ENCODE results near the gene BORA. TPM values are rescaled to one million over a fixed set of nuclear protein-coding genes. Genes with fewer than 3 reads are reported as not detected.

The BORA gene
- total RNA-seq, 2 donors from 2014 or later, result 3.5 to 7.6 TPM

DNA sequence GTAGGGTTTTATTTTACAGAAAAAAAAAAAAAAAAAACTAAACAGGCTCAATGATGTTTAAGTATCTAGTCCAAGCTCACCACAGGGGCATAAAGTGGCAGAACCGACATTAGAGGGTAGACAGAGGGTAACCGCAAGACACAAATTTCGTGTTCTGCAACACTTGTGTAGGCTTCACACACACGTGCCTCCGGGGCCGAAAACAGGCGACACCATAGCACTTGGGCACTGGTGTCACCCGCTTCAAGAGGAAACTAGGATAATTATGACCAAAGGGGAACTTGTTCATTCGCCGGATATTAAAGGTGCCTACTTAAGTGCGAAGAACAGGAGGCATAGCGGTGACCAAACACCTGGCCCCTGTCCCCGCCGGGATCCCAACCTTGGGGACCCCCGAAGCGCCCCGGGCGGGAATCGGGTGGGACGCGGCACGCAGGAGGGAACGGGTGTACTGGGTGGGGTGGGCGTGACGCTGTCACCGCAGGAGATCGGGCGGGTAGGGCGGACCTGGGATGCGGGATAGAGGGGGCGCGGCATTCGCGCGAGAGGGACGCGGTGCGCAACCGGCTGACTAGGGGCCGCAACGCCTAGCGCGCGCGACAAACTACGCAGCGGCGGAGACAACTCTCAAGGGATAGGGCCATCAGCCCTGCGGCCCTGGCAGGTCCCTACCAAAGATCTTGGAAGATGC, 852 bp upstream of the BORA start:
- ATAC-seq (peak; percentile 22), DNase-seq (peak; percentile 12 to 45 (median 45))
- Mint-ChIP-seq H3K4me1 (peaks cover 30% of the 10 kb centered on the region), H3K27ac (peak overlapping the region; percentile 91), H3K4me3 (peak overlapping the region; percentile 96), H3K36me3 (ENCODE audit: low read depth) (no peaks in the 10 kb centered on the region), H3K27me3 (no peaks in the 10 kb centered on the region)
- no peaks in the 10 kb centered on the region for H3K9me3 ChIP-seq (ENCODE audit: control insufficient read depth, low read length, poor library complexity, severe bottlenecking)

DNA sequence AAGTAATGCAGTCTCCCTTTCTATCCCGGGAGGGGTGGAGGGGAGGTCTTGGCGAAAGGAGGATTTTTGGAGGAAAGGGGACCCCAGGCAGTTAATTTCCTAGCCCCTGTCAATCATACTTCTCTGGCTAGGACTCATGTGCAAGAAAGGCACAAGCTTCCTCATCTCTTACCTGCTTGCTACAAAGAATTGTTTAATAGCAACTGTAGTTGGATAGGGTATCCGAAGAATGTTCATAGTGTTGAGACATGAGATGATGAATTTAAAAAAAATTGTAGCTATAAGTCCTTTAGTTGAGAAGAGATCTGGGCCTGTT, 525 bp downstream of the BORA start:
- Mint-ChIP-seq H3K36me3 (ENCODE audit: low read depth) (peaks cover 2% of the 10 kb centered on the region), H3K27me3 (no peaks in the 10 kb centered on the region), H3K27ac (peak overlapping the region; percentile 91), H3K4me1 (peaks cover 26% of the 10 kb centered on the region), H3K4me3 (peak overlapping the region; percentile 96)
- ATAC-seq (no peak), DNase-seq (no peak)
- no peaks in the 10 kb centered on the region for H3K9me3 ChIP-seq (ENCODE audit: control insufficient read depth, low read length, poor library complexity, severe bottlenecking)

DNA sequence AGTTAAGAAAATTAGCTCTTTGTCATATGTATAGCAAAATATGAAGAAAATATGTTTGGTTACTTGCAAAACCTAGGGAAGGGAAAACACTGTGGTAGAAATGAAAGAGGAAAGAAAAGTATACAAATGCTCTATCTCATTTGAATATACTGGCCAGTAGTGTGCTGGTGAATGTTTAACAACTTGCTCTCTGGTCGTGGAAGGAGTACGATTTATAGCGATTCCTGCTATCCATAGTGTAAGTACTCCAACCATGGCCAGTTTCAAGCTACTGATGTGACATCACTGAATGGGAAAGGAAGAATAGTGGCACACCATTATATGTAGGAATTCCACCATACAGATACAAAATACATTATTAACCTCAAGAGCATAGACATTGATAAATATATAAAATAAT, 9.3 kb downstream of the BORA start:
- no peak for DNase-seq
- no peaks in the 10 kb centered on the region for H3K27me3 Mint-ChIP-seq
- peaks cover 8% of the 10 kb centered on the region for H3K36me3 Mint-ChIP-seq (ENCODE audit: low read depth)
- H3K9me3 ChIP-seq (ENCODE audit: control insufficient read depth, low read length, poor library complexity, severe bottlenecking), result no peaks in the 10 kb centered on the region
- H3K27ac Mint-ChIP-seq, result no peak overlapping the region
- no peak for ATAC-seq
- H3K4me1 Mint-ChIP-seq, result peaks cover 18% of the 10 kb centered on the region
- H3K4me3 Mint-ChIP-seq, result no peak overlapping the region

DNA sequence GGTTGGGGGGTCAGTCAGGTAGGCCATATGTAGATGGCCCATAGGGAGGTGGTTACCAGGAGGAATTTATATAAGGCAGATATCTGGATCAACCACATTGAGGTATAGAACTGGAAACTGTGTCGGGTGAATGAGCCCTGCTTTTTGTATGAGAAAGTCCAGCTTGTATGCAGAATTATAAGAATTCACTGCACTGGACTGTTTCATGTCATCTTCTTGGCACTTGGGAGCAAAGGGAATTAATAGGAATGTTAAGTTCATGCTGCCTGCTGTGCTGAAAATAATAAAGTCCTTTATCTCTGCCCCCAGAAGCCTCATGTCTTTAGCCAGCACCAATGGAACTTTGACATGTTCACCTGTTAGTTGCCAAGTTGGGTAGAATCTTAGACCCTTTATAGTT, 12.3 kb downstream of the BORA start:
- no peak overlapping the region for H3K27ac Mint-ChIP-seq
- H3K36me3 Mint-ChIP-seq (ENCODE audit: low read depth), result peaks cover 3% of the 10 kb centered on the region
- H3K9me3 ChIP-seq (ENCODE audit: control insufficient read depth, low read length, poor library complexity, severe bottlenecking), result no peaks in the 10 kb centered on the region
- H3K27me3 Mint-ChIP-seq, result no peaks in the 10 kb centered on the region
- DNase-seq (no peak), ATAC-seq (no peak)
- H3K4me1 Mint-ChIP-seq, result peaks cover 11% of the 10 kb centered on the region
- no peak overlapping the region for H3K4me3 Mint-ChIP-seq

DNA sequence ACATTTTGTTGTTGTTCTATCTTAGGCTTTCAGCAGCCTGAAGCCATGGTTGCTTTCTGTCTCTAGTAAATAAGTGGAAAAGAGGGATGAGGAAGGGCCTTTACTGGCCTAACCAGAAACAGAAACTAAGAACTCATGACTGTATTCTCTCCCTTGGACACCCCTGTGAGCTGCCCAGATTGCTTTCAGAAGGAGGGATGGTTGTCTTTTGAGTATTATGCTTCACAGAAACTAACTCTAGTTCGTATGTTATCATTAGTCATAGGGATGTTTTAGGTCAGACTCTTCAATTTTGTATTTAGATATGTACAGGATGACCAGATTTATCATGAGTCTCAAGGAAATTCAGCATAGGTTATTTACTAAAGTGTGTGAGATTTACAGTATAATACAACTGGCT, 17.5 kb downstream of the BORA start:
- Mint-ChIP-seq H3K4me1 (peaks cover 17% of the 10 kb centered on the region), H3K27ac (no peak overlapping the region), H3K27me3 (no peaks in the 10 kb centered on the region), H3K36me3 (ENCODE audit: low read depth) (no peaks in the 10 kb centered on the region), H3K4me3 (no peak overlapping the region)
- no peak for ATAC-seq
- no peak for DNase-seq
- H3K9me3 ChIP-seq (ENCODE audit: control insufficient read depth, low read length, poor library complexity, severe bottlenecking), result no peaks in the 10 kb centered on the region

DNA sequence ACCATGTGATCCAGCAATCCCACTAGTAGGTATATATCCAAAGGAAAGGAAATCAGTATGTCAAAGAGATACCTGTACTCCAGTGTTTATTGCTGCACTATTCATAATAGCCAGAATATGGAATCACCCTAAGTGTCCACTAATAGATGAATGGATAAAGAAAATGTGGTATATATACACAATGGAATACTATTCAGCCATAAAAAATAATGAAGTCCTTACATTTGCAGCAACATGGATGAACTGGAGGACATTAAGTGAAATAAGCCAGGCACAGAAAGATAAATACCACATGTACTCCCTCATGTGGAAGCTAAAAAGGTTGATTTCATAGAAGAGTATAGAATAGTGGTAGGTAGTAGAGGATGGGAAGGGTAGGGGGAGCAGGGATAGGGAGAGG, 23.5 kb downstream of the BORA start:
- Mint-ChIP-seq H3K36me3 (ENCODE audit: low read depth) (peaks cover 6% of the 10 kb centered on the region), H3K27ac (peak overlapping the region; percentile 19), H3K4me1 (peaks cover 14% of the 10 kb centered on the region), H3K4me3 (no peak overlapping the region), H3K27me3 (no peaks in the 10 kb centered on the region)
- DNase-seq (no peak), ATAC-seq (no peak)
- no peaks in the 10 kb centered on the region for H3K9me3 ChIP-seq (ENCODE audit: control insufficient read depth, low read length, poor library complexity, severe bottlenecking)

DNA sequence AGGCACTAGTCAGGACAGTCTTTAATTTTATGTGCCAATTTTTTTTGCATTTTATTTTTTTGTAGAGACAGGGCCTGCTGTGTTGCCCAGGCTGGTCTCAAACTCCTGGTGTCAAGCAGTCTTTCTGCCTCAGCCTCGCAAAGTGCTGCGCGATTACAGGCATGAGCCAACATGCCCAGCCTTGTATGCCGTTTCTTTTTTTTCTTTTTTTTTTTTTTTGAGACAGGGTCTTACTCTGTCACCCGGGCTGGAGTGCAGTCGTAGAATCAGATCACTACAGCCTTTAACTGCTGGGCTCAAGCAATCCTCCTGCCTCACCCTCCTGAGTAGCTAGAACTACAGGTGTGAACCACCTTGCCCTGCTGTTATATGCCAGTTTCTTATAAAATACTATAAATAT, 26.4 kb downstream of the BORA start:
- Mint-ChIP-seq H3K36me3 (ENCODE audit: low read depth) (peaks cover 6% of the 10 kb centered on the region), H3K27ac (no peak overlapping the region), H3K27me3 (no peaks in the 10 kb centered on the region), H3K4me1 (peaks cover 9% of the 10 kb centered on the region), H3K4me3 (no peak overlapping the region)
- H3K9me3 ChIP-seq (ENCODE audit: control insufficient read depth, low read length, poor library complexity, severe bottlenecking), result no peaks in the 10 kb centered on the region
- no peak for ATAC-seq
- no peak for DNase-seq

DNA sequence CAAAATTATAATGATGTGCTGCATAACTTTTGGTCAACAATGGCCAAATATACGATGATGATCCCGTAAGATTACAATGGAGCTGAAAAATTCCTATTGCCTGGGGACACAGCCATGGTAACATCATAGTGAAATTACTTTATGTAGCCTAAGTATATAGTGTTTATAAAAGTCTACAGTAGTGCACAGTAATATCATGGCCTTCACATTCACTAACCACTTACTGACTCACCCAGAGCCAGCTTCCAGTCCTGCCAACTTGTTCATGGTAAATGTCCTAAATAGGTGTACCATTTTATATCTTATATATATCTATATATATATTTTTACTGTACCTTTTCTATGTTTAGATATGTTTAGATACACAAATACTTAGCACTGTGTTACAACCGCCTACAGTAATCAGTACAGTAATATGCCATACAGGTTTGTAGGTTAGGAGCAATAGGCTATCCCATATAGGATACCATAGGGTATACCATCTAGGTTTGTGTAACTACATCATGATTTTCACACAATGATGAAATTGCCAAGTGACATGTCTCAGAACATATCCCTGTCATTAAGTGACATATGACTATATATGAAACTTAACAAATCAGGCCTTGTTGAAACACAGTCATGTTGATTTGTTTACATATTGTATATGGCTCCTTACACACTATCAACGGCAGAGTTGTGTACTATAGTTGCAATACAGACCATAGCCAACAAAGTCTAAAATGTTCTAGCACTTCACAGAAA, 30.2 kb downstream of the BORA start:
- no peak overlapping the region for H3K4me3 Mint-ChIP-seq
- no peak for DNase-seq
- H3K27ac Mint-ChIP-seq, result no peak overlapping the region
- peaks cover 2% of the 10 kb centered on the region for H3K4me1 Mint-ChIP-seq
- no peaks in the 10 kb centered on the region for H3K27me3 Mint-ChIP-seq
- H3K9me3 ChIP-seq (ENCODE audit: control insufficient read depth, low read length, poor library complexity, severe bottlenecking), result no peaks in the 10 kb centered on the region
- H3K36me3 Mint-ChIP-seq (ENCODE audit: low read depth), result peaks cover 4% of the 10 kb centered on the region
- ATAC-seq, result no peak

DNA sequence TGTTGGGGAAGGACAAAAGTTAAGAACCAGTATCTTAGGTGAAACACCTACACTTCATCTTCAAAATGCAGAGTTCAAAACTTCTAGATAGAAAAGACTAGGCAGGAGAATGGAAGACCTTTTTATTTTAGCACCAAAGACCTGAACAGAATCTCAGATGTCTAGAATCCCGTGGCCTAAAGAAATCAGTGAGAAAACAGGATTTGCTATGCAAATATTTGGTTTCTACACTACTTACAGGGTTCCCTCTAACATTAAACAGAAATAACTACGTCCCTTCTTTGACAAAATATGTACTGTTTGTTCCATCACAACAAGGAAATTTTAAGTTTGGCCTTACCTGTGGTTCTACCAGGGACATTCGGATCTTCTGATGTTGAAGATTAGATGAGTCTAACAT, 32.5 kb downstream of the BORA start:
- Mint-ChIP-seq H3K27ac (no peak overlapping the region), H3K27me3 (no peaks in the 10 kb centered on the region), H3K4me3 (no peak overlapping the region), H3K36me3 (ENCODE audit: low read depth) (peaks cover 4% of the 10 kb centered on the region), H3K4me1 (peaks cover 2% of the 10 kb centered on the region)
- no peaks in the 10 kb centered on the region for H3K9me3 ChIP-seq (ENCODE audit: control insufficient read depth, low read length, poor library complexity, severe bottlenecking)
- ATAC-seq (no peak), DNase-seq (no peak)

DNA sequence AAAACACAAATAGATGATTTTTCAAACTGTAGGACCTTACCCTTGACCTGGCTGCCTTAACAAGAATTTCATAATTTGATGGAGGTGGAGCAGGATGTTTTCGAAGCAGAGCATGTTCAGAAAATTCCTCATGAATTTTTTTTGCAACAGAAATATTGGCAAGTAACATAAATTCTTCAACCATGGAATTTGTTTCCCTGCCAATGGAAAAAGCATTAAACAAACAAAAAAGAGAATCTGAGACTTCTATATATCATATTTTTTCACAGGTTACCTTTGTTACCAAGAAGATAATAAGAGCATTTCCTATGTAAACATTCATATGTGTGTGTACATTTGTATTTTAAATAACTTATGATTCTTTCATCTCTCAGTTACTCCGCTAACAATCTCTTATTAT, 35.7 kb downstream of the BORA start:
- no peak overlapping the region for H3K4me3 Mint-ChIP-seq
- DNase-seq (no peak), ATAC-seq (no peak)
- H3K27me3 Mint-ChIP-seq, result no peaks in the 10 kb centered on the region
- H3K36me3 Mint-ChIP-seq (ENCODE audit: low read depth), result peaks cover 2% of the 10 kb centered on the region
- peak overlapping the region; percentile 37 for H3K27ac Mint-ChIP-seq
- peaks cover 4% of the 10 kb centered on the region for H3K4me1 Mint-ChIP-seq
- no peaks in the 10 kb centered on the region for H3K9me3 ChIP-seq (ENCODE audit: control insufficient read depth, low read length, poor library complexity, severe bottlenecking)

DNA sequence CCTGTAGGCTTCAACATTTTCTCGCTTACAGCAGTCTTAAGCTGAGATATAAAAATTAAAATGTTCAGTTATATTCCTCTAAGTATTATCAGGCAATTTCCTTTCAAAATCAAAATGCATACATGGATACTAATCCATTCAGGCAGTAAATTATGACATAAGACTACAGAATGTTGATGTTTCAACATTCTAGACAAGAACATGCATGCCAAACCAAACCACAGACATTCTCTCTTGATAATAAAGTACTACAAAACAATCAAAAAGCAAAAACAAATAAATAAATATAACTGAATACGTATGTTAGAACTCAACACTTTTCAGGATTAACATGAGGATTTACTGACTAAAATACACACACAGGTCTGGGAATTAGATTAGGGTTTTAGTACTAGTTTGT, 46.3 kb downstream of the BORA start:
- no peaks in the 10 kb centered on the region for H3K9me3 ChIP-seq (ENCODE audit: control insufficient read depth, low read length, poor library complexity, severe bottlenecking)
- Mint-ChIP-seq H3K27me3 (no peaks in the 10 kb centered on the region), H3K27ac (no peak overlapping the region), H3K4me3 (no peak overlapping the region), H3K4me1 (peaks cover 13% of the 10 kb centered on the region), H3K36me3 (ENCODE audit: low read depth) (peaks cover 5% of the 10 kb centered on the region)
- DNase-seq, result no peak
- no peak for ATAC-seq

DNA sequence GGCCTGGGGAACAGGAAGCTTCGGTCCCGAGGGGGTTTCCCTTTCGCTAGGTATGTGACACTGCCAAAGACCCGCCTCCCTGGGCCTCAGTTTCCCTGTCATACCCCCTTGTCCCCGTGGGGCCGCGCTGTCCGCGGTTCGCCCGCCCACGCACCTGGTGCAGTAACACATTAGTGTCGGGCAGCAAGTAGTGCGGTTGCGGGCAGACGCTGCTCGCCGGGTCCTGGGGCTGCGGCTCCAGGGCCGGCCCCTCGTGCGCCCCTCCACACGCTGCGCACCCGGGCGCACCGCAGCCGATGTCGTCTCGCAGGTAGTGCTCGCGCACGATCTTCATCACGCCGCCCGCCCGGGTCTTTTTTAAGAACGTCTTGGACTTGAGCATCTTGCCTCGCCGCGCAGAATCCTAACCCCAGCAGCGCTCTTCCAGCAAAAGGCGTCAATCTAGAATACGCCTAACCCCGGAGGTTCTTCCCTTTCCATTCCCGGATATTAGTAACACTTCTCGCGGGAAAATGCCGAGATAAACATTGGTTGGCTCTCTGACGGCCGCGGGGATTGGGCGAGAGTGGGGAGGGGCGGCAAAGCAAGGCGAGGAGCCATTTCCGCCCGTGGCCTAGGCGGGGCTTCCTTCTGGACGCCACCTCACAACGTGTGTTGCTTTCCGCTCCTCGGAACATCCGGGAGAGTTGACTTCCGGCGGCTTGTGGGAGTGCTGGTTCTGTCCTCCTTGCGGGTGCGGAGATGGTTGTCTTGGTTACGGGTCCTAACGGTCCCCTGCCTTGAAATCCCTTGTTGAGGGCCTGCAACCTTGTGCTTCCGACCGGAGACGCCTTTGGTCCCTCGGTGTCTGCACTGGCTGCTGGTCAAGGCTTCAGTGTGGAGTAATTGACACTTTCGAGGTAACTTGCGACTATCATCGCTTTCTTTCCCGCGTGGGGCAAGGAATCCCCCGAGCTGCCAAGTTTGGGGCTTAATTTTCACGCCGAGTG, 54.0 kb downstream of the BORA start, which contains the start of the genes DIS3 and PIBF1:
Gene DIS3 (minus strand): TSS at position 450 of the 989 bp plus-strand sequence. CDS start 68 bp downstream, at position 382.
Gene PIBF1 (plus strand): TSS at position 683 of the 989 bp plus-strand sequence. CDS start 1,337 bp downstream, outside the sequence.
- no peaks in the 10 kb centered on the region for H3K9me3 ChIP-seq (ENCODE audit: control insufficient read depth, low read length, poor library complexity, severe bottlenecking)
- H3K36me3 Mint-ChIP-seq (ENCODE audit: low read depth), result peaks cover 6% of the 10 kb centered on the region
- DNase-seq, result peak; percentile 89 to 93 (median 90)
- H3K4me1 Mint-ChIP-seq, result peaks cover 51% of the 10 kb centered on the region
- ATAC-seq, result peak; percentile 97
- H3K4me3 Mint-ChIP-seq, result peak within 1 kb of the TSS; percentile 99
- H3K27ac Mint-ChIP-seq, result peak within 1 kb of the TSS; percentile 95
- H3K27me3 Mint-ChIP-seq, result no peaks in the 10 kb centered on the region

DNA sequence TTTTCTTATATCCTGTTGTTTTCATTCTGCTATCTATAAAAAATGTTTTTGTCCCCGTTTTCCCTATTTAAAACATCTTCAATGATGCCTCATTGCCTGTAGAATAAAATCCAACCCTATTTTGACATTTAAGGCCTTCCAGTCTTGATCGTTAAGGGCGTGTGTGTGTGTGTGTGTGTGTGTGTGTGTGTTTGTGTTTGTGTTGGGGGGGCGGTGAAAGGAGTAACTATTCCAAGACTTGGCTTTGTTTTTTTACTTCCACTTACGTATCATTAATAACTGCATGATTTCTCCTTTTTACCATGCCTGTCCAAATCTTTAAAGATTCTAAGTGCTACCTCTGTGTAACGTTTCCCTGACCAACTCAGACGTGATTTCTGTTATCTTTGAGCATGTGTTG, 55.0 kb downstream of the BORA start:
- peak overlapping the region; percentile 99 for H3K4me3 Mint-ChIP-seq
- peaks cover 6% of the 10 kb centered on the region for H3K36me3 Mint-ChIP-seq (ENCODE audit: low read depth)
- no peak for ATAC-seq
- no peaks in the 10 kb centered on the region for H3K9me3 ChIP-seq (ENCODE audit: control insufficient read depth, low read length, poor library complexity, severe bottlenecking)
- H3K27me3 Mint-ChIP-seq, result no peaks in the 10 kb centered on the region
- H3K27ac Mint-ChIP-seq, result peak overlapping the region; percentile 95
- DNase-seq, result no peak
- peaks cover 49% of the 10 kb centered on the region for H3K4me1 Mint-ChIP-seq
